MCF 10A (cell line): ENCODE data around the gene MSI2. TPM values are rescaled to one million over a fixed set of nuclear protein-coding genes. Genes with fewer than 3 reads are reported as not detected.

Experiments
- BruUV-seq: library from RNA; stranded (reverse); fragments of 400-500 nt; replicated peaks from 2 replicates; lab custom pipeline; 2021; lab: Mats Ljungman, UMichigan
- CTCF ChIA-PET: fragments of 300-600 bp; sonication (Branson Sonifier 250); formaldehyde crosslinking; extraction: SDS; loops from one replicate; lab custom pipeline; 2021; ENCODE audit warnings: antibody characterized with exemption, inconsistent platforms; lab: Yijun Ruan, JAX
- POLR2A ChIA-PET: fragments of 300-600, 350-650 bp; sonication (Branson Sonifier 250); formaldehyde crosslinking; extraction: SDS; loops from one replicate; lab custom pipeline; 2020; ENCODE audit warnings: antibody characterized with exemption, inconsistent platforms; lab: Yijun Ruan, JAX
- DNase-seq: peaks from one replicate; pipeline ENCODE4 v3.0.0-alpha.2; 2018; ENCODE audit not compliant: unreplicated experiment
- H3K27ac Mint-ChIP-seq: one replicate; pipeline ENCODE4 v1.8.0; 2022; ENCODE audit warnings: mild to moderate bottlenecking, low read depth, mixed read lengths; ENCODE audit not compliant: unreplicated experiment
- H3K27me3 Mint-ChIP-seq: one replicate; pipeline ENCODE4 v1.8.0; 2022; ENCODE audit warnings: mixed read lengths; ENCODE audit not compliant: insufficient read depth, unreplicated experiment
- H3K36me3 Mint-ChIP-seq: one replicate; pipeline ENCODE4 v1.8.0; 2022; ENCODE audit warnings: mild to moderate bottlenecking, moderate library complexity, mixed read lengths; ENCODE audit not compliant: insufficient read depth, unreplicated experiment
- H3K4me1 Mint-ChIP-seq: one replicate; pipeline ENCODE4 v1.8.0; 2022; ENCODE audit warnings: mixed read lengths; ENCODE audit not compliant: insufficient read depth, unreplicated experiment
- H3K4me3 Mint-ChIP-seq: one replicate; pipeline ENCODE4 v1.8.0; 2022; ENCODE audit warnings: mild to moderate bottlenecking, moderate library complexity, mixed read lengths; ENCODE audit not compliant: unreplicated experiment
- H3K9me3 Mint-ChIP-seq: one replicate; pipeline ENCODE4 v1.8.0; 2022; ENCODE audit warnings: mixed read lengths; ENCODE audit not compliant: unreplicated experiment
- CTCF ChIP-seq: fragments of 200-600 bp; IDR thresholded peaks from one replicate; pipeline ENCODE4 v1.8.0; 2022; ENCODE audit warnings: antibody characterized with exemption, mild to moderate bottlenecking; ENCODE audit not compliant: unreplicated experiment
- intact Hi-C: fragments of 100-400 bp; cut with micrococcal nuclease; formaldehyde crosslinking; loops from 2 replicates; pipeline ENCODE4 v1.14.1; 2022
- total RNA-seq: library from RNA; stranded (reverse); gene quantifications from 2 replicates; pipeline ENCODE4 v1.2.3, GENCODE V29; 2022

Gene MSI2
- total RNA-seq, 1 experiment from 2014 or later, result 60.6 TPM

- no peaks in the 10 kb centered on the region for H3K4me1 Mint-ChIP-seq
- no peak overlapping the region for H3K4me3 Mint-ChIP-seq
- H3K36me3 Mint-ChIP-seq, result peaks cover 18% of the 10 kb centered on the region
- no TSS peak for BruUV-seq
- H3K27ac Mint-ChIP-seq, result no peak overlapping the region
- no peaks in the 10 kb centered on the region for H3K9me3 Mint-ChIP-seq
- H3K27me3 Mint-ChIP-seq, result no peaks in the 10 kb centered on the region
- intact Hi-C loops, result no loop called here
- no peak for DNase-seq
- POLR2A ChIA-PET, result no interaction called here
- no peak for TF ChIP-seq CTCF
- CTCF ChIA-PET, result no interaction called here
Observed at GRCh38 chr17:57548421-57549410, 292.4 kb downstream of the MSI2 start.

GRCh38 chr17:57549468-57549867 lies 293.1 kb downstream of the MSI2 start:
- Mint-ChIP-seq H3K4me3 (no peak overlapping the region), H3K27ac (no peak overlapping the region), H3K36me3 (peaks cover 14% of the 10 kb centered on the region), H3K9me3 (no peaks in the 10 kb centered on the region), H3K4me1 (no peaks in the 10 kb centered on the region), H3K27me3 (no peaks in the 10 kb centered on the region)
- no TSS peak for BruUV-seq
- POLR2A ChIA-PET, result no interaction called here
- no peak for TF ChIP-seq CTCF
- CTCF ChIA-PET, result no interaction called here
- no peak for DNase-seq
- intact Hi-C loops, result no loop called here

GRCh38 chr17:57550016-57550415 lies 293.7 kb downstream of the MSI2 start:
- Mint-ChIP-seq H3K27me3 (no peaks in the 10 kb centered on the region), H3K27ac (no peak overlapping the region), H3K9me3 (no peaks in the 10 kb centered on the region), H3K4me1 (no peaks in the 10 kb centered on the region), H3K36me3 (peaks cover 13% of the 10 kb centered on the region), H3K4me3 (no peak overlapping the region)
- intact Hi-C loops, result no loop called here
- BruUV-seq, result no TSS peak
- no peak for TF ChIP-seq CTCF
- ChIA-PET CTCF (no interaction called here), POLR2A (no interaction called here)
- no peak for DNase-seq

GRCh38 chr17:57550668-57551315 lies 294.5 kb downstream of the MSI2 start:
- no peak for TF ChIP-seq CTCF
- Mint-ChIP-seq H3K4me3 (no peak overlapping the region), H3K27ac (no peak overlapping the region), H3K4me1 (no peaks in the 10 kb centered on the region), H3K9me3 (no peaks in the 10 kb centered on the region), H3K36me3 (peaks cover 13% of the 10 kb centered on the region), H3K27me3 (no peaks in the 10 kb centered on the region)
- ChIA-PET POLR2A (no interaction called here), CTCF (interaction anchor here (0.6 kb wide), 1 partner anchor 51 kb away, joined by 3 read pairs; no protein-coding TSS in a partner anchor)
- BruUV-seq, result no TSS peak
- no peak for DNase-seq
- intact Hi-C loops, result no loop called here
